GF-D8 (cell line): Measurements from ENCODE around the gene ZFAND3.

Source experiments
- DNase-seq: peaks from one replicate; lab custom pipeline; 2025; lab: John Stamatoyannopoulos, UW

ZFAND3 gene

DNA sequence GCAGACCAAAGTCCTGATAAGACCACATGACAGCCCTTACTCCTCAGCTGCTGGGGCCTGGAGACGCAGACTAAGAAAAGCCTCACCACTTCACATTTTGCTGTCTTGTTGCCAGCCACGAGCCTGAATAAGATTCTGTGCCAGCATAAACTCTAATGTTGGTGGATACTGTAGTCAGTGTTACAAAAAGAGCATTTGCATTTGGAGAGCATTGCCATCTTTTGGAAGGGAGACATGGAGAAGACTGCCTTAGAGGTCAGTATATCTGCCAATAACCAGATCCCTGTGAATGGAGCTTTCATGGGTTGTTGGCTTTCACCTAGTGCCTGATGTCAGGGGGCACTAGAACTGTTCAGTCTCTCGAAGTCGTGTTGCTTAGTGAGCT is 315.2 kb downstream of the ZFAND3 start:
- DNase-seq: no peak

DNA sequence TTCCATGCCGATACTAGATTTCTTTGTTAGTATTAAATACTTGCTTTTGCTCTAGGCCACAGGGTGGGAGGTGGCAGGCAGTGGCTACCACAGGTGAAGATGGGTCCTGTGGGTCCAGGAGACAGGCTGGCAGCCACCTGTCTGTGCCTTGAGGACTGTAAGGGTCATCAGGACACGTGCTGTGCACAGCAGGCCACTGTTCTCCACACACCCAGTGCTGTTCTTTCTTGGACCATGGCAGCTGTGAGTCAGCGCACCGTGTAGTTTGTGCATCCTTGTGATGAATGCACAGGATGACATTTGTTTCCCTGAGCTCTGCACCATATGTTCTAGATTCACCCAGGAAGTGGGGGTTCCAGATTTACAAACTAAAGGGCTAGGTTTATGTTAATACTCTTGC is 317.0 kb downstream of the ZFAND3 start:
- no peak for DNase-seq

DNA sequence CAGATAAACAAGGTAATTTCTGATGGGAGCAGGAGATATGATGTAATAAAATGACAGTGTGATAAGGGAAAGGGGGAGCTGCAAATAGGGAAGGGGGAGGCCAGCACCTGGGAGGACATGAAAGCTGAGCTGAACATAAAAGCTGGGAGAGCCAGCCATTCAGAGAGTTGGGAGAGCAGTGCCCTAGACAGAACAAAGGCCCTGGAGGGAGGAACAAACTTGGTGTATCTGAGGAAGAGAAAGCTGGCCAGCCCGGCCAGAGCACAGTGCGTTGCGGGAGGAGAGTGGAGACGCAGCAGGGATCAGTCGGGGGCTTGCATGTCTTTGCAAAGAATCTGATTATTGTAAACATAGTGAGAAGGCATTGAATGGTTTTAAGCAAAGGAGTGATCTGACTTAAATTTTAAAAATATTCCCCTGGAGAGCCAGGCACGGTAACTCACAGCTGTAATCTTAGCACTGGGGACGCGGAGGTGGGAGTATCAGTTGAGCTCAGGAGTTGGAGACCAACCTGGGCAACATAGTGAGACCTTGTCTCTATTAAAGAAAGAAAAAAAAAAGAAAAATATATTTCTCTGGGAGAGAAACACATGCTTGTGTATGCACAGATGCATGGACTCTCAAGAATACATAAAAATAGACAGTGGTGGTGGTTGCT is 318.2 kb downstream of the ZFAND3 start:
- no peak for DNase-seq

DNA sequence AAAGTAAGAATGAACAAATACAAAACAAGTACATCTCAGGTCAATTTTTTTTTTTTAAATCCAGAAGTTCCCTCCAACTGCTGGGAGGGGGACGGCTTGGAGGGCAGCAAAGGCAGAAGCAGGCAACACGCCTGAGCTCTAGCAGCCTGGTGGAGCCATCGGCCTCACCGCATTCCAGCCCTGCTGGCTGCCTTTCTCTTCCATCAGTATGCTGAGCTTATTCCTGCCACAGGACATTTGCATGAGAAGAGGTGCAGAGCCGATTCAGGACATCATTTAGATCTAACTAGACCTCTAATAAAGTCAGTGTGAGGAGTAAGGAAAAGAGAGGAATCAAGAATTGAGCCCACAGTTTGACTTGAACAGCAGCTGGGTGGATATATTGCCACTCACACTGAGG is 318.8 kb downstream of the ZFAND3 start:
- no peak for DNase-seq

DNA sequence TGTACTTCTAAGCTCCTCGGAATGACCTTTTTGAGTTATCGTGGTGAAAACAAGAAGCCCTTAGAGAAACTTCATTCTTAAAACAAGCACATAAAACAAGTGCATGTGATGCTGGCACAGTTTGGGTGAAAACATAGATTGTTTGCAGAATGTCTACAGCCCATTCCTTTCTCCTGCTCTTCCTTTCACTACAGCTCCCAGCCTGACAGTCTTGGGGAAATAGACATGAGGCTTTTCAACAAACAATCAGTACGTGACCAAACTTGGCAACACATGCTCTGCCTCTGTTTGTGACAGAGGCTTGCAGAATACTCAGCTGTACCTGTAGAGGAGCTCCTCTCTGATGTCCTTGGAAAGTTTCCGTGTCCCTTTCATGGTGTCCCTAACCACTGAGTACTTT is 321.6 kb downstream of the ZFAND3 start:
- no peak for DNase-seq

DNA sequence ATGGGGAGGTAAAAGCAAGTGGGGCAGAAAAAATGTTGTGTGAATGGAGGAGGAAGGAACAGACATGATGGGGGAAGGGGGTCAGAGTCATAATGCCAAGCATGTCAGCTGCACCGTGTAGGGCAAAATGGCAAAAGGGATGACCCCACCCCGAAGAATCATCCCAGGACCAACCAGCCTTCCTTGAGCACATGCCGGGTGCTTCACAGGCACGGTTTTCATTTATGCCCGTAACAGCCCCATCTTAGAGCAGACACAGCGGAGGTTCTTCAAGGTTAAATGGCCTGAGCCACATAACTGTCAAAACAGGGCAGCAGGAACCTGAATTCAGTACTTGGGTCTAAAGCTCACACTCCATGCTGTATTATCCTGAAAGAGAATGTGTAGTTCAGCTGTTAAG is 322.2 kb downstream of the ZFAND3 start:
- no peak for DNase-seq

DNA sequence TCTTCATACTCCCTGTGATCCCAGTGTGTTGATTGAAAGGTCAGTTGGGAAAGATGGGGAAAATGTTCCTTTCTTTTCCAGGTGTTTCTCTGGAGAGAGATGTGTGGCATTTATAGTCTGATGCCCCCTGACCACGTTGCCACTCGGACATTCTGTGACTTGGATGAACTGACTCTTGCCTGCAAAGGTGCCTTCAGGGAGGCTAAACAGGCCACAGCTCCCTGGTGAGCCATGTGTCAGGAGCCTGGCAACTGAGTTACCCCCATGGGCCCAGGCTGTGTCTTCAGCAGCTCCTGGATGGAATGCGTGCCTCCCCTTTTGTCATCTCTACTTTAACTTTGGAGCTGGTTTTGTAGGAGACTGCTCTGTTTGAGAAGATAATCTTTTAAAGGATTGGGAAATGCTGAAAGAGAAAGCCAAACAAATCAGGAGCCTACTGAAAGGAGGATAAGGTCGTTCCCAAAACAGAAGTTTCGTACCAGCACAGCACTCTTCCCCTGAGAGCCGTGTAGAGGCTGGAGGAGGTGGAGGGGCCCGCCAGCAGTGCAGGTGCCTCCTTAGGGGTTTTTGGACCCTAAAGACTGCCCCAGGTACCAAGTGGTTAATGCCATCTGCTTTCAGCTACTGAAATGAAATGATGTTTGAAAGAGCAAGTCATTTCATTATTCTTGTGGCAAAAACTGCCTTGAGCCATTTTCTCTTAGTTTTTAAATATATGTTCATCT is 322.8 kb downstream of the ZFAND3 start:
- DNase-seq: no peak

DNA sequence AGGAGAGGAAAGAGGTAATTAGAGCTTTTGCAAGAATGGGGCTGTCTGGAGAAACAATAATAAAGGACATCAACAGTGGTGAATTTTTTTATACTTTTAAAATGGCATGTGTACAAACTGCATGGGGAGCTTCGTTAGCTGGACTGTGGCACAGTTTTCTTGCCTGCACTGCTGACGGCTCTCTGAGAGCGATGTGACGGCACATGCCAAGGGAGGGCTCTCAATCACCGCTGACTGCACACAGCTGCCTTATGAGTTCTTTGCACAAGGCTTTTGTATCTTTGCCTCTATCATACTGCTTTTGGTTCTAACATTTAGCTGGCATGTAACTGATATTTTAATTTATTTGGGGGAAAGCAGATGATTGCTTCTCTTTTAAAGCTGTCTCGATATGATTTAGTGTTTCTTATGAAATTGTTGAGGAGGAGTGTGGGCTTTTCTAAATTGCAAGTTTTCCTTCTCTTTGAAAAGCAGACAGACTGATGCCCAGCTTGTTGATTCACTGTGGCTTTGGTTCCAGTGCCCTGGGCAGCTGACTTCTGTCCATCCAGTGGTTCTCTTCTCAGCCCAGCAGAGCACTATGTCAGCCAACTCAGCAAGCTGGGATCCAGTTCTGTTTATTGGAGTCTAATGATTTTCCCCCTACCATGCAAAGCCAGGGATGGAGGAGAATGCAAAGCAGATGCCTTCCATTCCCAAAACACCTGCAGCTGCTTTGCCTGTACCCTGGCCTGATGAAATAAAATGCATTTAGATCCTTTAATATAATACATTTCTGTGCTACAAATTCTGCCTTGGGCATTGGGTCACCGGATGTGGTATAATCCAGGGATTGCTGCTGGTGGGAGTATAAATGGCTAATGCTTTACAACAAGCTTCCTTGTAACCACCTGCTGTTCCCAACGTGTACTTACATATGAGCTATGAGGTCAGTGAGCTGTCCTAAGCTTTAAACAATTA is 323.9 kb downstream of the ZFAND3 start:
- DNase-seq: no peak

DNA sequence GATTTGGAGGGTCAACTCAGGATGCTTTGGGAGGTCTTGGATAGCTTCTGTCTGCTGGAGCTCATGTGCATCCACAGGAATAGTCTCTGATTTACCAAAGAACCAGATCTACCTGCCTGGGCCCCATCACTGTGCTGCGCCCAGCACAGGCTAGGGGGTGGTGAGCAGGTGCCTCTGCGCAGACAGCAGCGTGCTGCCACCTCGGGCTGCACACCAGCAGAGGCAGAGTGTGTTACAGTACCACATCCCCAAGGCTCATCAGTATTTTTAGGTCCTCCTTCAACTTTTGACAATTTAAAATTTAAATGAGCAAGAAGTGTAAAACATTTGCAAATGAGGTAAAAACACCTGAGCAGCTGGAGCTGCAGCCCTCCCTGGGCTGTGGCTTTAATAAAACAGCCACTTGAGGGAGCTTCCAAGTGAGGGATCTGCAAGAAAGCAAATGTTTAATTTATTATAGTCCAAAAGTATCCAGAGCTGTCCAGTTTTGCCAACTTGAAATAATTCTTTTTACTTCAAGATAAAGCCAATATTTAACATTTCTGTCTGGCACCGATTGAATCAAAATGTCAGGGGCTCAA is 324.9 kb downstream of the ZFAND3 start:
- no peak for DNase-seq

DNA sequence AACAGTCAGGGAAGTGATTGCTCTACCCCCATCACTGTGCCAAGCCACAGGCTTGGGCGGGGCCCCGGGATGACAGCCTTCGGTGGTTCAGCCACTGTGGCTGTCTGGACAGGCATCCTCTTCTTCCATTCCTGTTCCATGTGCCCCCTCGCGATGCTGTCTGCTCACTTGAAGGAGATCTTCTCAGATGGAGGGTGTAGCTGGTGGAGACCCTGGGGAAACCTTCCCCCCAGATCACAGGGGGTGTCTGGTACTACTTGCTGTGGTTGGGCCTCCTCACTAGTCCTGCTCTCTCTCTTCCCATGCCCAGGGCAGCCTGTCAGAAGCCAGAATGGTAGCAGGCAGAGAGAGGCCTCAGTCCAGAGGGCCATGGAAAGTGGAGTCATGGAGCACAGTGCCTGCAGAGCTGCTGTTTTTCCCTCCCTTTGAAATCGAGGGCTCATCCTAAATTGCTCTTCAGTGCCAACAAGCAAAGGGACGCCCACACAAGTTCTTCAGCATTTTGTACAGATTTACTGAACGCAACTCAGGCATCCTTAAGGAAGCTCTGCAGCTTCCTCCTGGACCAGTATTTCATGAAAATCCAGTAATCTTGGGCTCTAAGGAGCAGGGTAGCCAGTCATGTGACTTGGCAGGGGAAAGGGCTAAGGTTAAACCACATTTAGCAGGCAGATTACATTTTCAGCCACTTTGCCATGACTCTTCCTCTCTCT is 326.6 kb downstream of the ZFAND3 start:
- DNase-seq: no peak

DNA sequence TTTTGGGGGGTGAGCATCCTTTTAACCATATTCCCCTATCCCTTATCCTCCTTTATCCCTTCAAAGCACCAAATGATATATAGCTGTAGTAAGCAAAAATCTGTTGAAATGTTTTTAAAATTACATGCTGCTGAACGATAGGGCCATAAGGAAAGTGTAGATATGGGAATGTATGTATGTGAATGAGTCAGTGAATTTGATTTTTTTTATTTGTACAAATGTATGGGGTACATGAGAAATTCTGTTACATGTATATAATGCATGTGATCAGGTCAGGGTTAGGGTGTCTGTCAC is 327.2 kb downstream of the ZFAND3 start:
- DNase-seq: no peak

DNA sequence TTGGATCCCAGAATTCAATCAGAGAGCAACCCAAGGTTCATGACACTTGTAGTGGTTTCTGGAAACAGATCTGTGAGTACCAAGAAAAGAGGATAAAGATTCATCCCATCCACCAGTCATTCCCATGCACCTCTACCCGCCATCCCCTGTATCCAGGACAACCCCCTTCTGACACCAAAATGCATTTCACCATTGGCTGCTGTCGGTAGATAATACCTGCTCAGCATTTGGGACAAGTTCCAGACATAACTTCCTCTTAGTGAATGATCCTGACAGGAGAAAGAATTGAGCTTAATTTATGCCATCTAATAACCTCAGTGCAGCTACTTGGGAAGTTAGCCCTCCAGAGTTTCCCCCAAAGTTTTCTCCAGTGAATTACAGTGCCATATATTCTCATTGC is 329.1 kb downstream of the ZFAND3 start:
- DNase-seq: no peak

DNA sequence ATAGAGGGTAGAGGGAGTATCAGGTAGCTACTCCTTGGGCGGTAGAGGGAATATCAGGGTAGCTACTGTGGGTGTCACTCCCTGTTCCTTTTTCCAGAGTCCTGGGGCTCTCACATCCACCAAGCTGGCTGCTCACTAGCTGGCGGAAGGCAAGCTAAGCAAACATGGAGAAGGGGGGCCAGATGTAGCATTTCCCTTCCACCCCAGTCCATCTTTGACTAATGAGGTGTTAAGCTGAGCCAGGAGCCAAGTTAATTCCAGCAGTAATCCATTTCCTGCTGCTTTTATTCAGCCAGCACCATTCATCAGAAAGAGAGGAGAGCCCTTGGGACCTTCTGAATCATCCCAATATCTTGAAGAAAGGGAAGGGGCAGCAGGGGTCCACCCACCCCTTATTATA is 330.0 kb downstream of the ZFAND3 start:
- no peak for DNase-seq

DNA sequence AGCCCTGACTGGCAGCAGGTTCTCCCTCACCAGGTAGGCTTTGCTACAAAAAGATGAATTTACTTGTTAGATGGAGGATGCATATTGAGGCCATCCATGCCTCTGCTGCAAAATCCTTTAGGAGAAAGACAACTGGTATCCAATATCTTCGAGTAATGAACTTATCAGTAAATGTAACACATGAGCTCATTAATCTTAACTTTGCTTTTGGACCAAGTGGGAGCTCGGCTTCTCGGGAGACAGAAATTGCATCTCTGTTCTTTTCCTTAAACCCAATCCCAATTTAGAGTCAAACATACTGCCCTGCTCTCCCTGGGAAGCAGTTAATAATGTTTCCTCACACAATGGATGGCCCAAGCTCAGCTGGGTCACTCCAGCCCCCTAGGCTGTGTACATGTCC is 330.5 kb downstream of the ZFAND3 start:
- DNase-seq: no peak

DNA sequence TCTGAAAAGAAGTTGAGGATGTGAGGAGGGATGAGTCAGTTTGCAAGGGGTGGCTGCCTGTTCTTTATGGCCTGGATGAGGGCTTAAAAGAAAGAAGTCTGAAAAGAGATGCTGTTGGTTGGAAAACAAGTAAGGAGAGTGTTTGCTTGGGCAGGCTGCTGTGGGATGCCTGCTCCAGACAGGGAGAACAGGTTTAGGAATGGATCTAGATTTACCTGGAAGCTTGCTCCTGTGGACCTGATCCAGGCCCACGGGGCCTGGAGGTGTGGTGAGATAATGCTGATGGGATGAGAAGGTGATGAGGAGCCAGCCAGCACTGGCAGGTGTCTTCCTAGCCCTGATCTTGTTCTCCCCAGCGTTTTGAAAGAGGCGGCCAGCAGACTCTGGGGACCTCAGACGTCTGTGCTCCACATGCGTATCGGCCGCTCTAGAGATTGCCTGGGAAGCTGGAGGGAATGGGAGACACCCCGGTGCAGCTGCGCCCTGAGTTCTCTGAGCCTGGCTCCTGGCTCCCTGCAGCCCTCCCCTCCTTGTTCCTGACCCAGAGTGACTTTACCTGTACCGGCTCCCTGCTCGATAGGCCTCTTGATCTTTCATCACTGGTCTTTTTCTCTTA is 331.3 kb downstream of the ZFAND3 start:
- DNase-seq: no peak

DNA sequence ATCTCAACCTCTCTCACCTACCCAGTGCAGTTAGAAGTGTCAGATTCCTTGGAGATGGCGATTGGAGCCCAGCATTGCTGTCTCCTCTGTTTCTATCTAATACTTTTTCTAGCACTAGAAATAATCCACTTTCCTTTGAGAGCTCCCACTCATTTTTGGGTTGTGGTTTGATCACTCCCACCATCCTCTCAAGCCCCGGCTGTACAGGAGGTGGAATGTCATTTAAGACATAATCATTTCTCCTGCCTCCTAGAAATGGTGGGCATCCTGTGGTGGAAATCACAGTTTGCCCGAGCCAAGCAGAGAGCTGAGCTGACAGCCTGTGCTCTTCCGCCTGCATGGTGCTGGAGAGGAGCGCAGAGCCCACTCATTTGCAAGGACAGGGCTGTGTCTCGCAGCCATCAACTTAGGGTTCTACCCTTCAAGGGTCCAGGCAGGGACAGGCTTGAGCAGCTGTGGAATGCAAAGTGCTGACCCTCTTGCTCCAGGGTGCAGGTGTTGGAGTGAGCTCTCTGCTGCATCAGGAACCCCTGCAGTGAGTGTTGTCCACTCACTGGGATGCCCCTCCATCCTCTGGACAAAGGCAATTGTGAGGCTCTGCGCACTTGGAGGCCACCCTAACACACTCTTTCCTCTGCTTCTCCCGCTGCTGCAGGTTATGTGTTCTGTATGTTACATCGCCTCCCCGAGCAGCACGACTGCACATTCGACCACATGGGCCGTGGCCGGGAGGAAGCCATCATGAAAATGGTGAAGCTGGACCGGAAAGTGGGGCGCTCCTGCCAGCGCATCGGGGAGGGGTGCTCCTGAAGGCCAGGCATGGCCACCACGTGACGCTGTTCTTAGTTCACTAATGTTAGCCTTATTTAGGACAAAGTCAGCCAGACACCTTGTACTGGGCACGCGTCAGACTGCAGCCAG is 332.3 kb downstream of the ZFAND3 start:
- no peak for DNase-seq

DNA sequence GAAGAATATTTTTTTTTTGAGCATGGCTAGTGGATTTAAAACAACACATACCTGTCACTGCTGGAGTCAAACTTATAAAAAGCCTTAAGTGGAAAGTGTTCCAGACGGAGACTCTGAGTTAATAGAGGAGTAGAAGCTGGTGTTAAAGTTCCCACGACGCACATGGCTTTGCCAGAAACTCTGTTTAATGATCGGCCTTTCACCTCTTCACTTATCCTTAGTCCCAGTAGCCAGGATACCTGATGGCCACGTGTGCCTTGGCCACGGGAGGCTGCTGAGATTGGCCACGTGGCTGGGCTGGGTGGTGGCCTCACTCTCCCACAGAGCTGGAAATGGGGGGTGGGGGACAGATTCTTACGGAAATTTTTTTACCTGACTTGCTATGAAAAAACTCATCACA is 333.1 kb downstream of the ZFAND3 start:
- DNase-seq: no peak

DNA sequence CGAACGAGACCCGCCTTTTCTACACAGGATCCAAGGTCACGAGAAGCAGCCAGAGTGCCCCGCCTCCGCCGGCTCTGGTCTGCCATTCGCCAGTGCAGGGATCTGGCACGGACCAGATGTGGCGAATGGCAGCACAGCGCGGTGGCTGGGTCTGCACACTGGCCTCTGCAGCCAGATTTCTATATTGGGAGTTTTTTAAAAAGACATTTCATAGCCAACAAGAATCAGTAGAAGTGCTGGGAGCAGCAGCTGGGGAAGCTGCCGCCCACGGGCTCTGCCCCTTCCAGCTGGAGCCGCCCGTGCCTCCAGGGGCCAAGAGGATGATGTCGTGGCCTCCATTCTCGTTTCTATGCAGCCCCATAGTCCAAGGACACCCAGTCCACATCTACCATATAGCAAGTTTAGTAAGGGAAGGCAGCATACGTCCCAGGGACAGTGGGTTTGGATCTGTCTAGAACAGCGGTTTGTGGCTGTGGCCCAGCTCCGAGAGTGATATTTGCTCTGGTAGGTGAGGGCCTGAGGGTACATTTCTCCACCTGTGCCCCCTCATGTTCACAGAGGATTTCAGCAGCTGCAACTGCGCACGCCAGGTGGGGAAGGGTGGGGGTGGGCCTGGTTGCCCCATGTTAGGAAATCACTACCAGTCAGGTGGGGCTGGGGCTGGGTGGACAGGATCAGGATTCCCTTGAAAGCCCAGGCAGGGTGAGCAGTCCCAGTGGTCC is 333.7 kb downstream of the ZFAND3 start:
- no peak for DNase-seq

DNA sequence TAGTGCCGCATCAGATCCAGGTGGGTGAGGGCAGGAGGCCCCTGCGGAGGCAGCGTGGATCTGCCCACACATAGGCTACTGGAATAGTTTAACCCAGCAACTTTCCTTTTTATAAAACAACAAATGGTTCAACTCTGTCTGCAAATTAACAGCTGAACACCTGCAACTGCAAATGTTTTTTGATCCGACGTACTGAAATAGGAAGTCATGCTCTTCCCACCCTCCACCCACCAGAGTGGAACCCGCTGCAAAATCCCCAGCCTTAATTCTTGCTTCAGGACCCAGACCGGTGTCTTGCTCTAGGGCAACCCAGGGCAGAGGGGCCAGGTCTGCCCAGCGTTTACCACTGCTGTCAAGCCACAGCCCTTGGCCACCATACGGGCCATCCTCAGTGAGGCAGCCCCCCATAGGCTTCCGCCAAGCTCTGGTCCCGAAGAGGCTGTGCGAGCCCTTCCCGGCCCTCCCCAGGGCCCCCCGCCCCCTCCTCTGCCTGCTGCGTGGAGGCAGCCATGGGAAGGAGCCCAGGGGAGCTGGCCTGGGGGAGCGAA is 334.3 kb downstream of the ZFAND3 start:
- DNase-seq: no peak

DNA sequence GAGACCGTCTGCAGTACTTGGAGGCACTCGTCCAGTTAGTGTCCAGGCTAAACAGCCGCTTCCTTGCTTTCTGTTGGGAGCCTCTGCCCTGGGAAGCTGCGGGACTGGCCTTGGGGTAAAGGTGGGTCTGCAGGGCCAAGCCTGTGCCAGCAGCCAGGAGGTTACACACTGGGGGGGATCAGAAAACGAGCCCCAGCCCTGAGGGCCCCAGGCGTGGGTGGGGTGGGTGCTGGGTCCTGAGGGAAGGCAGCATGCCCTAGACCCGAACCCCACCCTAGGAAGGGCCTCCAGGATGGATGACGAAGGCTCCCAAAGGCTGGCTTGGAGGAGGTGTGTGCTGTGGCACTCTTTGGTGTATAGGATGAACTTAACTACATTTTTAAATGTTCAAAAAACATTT is 335.2 kb downstream of the ZFAND3 start:
- DNase-seq: no peak
